Fibroblast of skin of left biceps (primary cell): ENCODE measurements around the gene BAZ2A.
A peak's percentile ranks its signal among the peaks of the same experiment; 100 is the strongest.
"Not testable (repeated sequence)": the region's sequence is repeated elsewhere in the genome, so short reads cannot be mapped to it uniquely, and the experiment has no call there.

ENCODE experiments used
- DNase-seq, 2 experiments: peaks; one replicate each; pipeline ENCODE4 v3.0.0-alpha.2; 2013; ENCODE audit warnings: low read depth in 2 of 2

The BAZ2A gene

GRCh38 chr12:56599041-56599440, 31.1 kb downstream of the BAZ2A start:
- no peak for DNase-seq

GRCh38 chr12:56596815-56597214, 33.3 kb downstream of the BAZ2A start:
- no peak for DNase-seq

- peak; percentile 29 to 34 for DNase-seq
These were observed 36.1 kb downstream of the BAZ2A start for GRCh38 chr12:56593909-56594621.

- DNase-seq, result no peak
These were observed 38.2 kb downstream of the BAZ2A start for GRCh38 chr12:56591961-56592360.

- no peak for DNase-seq
These were observed 39.0 kb downstream of the BAZ2A start for GRCh38 chr12:56591126-56591525.

- no peak for DNase-seq
These were observed 39.8 kb downstream of the BAZ2A start for GRCh38 chr12:56590237-56590830.

- no peak for DNase-seq
These were observed 40.3 kb downstream of the BAZ2A start for GRCh38 chr12:56589783-56590182.

- DNase-seq, result no peak
These were observed 45.0 kb downstream of the BAZ2A start for GRCh38 chr12:56585098-56585497.

GRCh38 chr12:56581418-56582145, 48.5 kb downstream of the BAZ2A start:
- no peak for DNase-seq

- no peak for DNase-seq
These were observed 51.1 kb downstream of the BAZ2A start for GRCh38 chr12:56578983-56579546.

- DNase-seq, result not testable (repeated sequence)
These were observed 52.9 kb downstream of the BAZ2A start for GRCh38 chr12:56577248-56577647.

GRCh38 chr12:56574210-56574609, 55.9 kb downstream of the BAZ2A start:
- no peak for DNase-seq

GRCh38 chr12:56572288-56572687, 57.8 kb downstream of the BAZ2A start:
- no peak for DNase-seq

- no peak for DNase-seq
These were observed 59.0 kb downstream of the BAZ2A start for GRCh38 chr12:56571121-56571520.

GRCh38 chr12:56568146-56568545, 62.0 kb downstream of the BAZ2A start:
- no peak for DNase-seq

GRCh38 chr12:56565510-56566101, 64.5 kb downstream of the BAZ2A start:
- DNase-seq, result peak; percentile 15 to 31

- DNase-seq, result no peak
These were observed 79.1 kb downstream of the BAZ2A start for GRCh38 chr12:56551070-56551469.

- no peak for DNase-seq
These were observed 83.4 kb downstream of the BAZ2A start for GRCh38 chr12:56546680-56547079.
